HG03378 (cell line): ENCODE data around the gene RSPRY1.

Source experiments
- ATAC-seq: cut with Tn5 transposase; IDR thresholded peaks from one replicate; pipeline ENCODE4 v1.9.1; 2021; ENCODE audit warnings: mild to moderate bottlenecking, moderate library complexity; ENCODE audit not compliant: unreplicated experiment

The RSPRY1 gene

DNA sequence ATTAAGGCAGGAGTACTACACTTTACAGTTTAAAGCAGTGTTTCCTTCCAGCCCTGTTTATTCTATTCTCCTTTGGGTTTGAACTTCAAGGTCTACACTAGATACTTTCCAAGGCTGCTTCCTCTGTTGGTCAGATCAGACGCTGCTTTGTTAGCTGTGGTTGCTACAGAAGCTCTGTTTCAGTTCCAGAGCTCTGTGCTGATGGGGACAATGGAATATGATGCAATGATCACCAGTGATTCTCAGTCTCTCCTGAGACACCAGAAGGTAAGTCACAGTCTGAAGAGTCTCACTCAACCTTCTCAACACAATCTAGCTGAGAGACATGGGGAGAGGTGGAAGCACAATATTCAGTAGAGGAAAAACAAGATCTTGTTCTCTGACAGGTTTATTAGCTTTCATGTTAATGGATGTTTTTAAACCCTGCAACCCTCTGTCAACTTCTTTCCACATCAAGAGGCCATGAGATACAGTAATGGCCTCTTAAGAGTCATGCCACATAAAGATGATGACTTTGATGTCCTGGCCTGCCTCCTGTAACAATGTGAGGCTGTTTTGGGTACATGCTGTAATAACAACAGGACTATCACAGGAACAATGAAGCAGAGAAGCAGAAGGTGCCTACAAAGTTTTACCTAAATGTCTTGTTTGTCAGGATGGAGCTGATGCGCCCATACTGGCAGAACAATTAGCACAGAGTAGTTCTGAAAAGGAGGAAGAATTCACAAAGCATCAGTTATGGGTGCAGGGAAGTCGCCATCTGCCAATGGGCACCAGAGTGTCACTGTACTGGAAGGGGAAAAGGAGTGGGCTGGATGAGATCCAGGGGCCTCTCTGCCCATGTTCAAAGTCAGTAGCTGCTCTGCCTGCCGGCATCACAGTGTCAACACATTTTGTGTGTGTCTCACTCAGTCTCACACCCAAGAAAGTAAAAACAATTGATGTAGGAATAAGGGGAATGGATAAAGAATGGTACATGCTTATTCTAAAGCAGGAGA is 33.7 kb upstream of the RSPRY1 start:
- ATAC-seq, result no peak

GRCh38 chr16:57153841-57154240 is 32.3 kb upstream of the RSPRY1 start:
- no peak for ATAC-seq

DNA sequence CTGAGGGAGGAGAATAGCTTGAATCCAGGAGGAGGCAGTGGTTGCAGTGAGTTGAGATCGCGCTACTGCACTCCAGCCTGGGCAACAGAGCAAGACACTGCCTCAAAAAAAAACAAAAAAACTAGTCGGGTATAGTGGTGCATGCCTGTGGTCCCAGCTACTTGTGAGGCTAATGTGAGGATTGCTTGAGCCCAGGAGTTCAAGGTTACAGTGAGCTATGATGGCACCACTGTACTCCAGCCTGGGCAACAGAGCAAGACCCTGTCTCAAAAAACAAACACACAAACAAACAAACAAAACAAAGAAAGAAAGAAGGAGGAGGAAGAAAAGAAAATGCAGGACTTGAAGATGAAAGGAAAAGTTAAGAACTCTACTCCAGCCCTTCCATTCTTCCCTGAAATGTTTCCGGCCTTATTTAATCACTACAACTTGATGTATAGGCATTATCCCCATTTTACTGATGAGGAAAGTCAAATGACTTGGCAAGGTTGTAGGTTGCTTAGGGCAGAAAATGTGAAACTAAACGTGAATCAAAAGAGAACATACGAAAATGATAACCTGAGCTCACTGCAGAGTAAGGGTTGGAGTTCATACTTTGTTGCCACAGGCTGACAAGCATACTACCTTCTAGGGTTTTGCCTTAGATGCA is 30.3 kb upstream of the RSPRY1 start:
- no peak for ATAC-seq

GRCh38 chr16:57156351-57156703 is 29.8 kb upstream of the RSPRY1 start:
- ATAC-seq, result no peak

GRCh38 chr16:57157533-57157932 is 28.6 kb upstream of the RSPRY1 start:
- no peak for ATAC-seq

- ATAC-seq, result no peak
These were observed 26.7 kb upstream of the RSPRY1 start for GRCh38 chr16:57159447-57159846.

- no peak for ATAC-seq
These were observed 22.3 kb upstream of the RSPRY1 start for GRCh38 chr16:57163842-57164241.

- no peak for ATAC-seq
These were observed 20.6 kb upstream of the RSPRY1 start for GRCh38 chr16:57165483-57165882.

DNA sequence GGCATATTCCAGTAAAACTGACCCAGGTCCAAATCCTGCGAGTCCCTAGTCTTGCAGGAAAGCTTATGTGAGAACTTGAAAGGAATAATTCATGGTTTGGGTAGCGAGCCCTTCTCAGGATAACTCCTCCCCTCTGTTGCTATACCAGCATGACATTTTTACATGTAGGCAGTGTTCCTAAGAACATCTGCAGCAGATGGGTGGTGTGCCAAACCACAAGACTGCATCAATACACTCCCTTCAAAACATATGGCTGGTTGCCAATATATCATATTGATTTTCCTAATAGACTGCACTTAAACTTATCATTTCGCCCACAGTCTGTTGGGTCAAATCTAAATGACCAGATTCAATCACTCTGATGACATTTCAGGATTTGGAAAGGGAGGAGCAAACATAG is 20.2 kb upstream of the RSPRY1 start:
- no peak for ATAC-seq

DNA sequence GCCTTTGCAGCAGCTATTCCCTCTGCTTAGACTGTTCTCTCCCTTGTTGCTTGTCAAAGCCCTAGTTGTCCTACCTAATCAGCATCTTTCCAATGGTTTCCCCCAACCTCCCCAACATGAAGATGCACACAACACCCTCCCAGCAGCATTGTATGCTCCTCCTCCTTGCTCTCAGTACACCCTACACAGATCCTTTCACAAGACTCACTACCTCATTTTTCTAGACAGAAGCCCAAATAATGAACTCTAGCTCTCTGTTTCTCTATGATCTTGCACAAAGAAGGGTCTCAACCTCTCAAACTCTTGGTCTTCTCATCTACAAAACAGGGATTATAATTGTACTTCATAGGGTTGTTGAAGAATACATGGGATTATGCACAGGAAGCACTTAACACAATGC is 19.7 kb upstream of the RSPRY1 start:
- ATAC-seq, result no peak

GRCh38 chr16:57166951-57167350 is 19.2 kb upstream of the RSPRY1 start:
- no peak for ATAC-seq

DNA sequence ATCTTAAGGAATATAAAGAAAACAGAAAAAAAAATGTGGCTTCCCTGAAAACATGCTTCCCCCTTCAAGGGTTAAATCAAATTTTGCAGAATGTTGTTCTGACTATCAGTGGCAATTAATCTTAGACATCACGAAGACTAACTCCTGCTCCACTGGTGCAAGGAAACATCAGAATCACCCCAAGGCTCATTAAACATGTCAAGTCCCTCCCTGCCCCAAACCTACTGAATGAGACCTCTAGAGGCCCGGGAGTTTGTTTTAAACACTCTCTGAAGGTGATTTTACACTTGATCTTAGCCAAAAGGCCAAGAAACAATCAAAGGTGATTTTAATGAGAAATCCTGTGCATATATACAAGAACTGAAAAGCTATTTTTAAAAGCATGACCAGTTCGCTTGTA is 18.6 kb upstream of the RSPRY1 start:
- ATAC-seq, result no peak

- ATAC-seq, result no peak
These were observed 18.2 kb upstream of the RSPRY1 start for GRCh38 chr16:57167953-57168352.

GRCh38 chr16:57169327-57169726 is 16.8 kb upstream of the RSPRY1 start:
- ATAC-seq, result no peak

DNA sequence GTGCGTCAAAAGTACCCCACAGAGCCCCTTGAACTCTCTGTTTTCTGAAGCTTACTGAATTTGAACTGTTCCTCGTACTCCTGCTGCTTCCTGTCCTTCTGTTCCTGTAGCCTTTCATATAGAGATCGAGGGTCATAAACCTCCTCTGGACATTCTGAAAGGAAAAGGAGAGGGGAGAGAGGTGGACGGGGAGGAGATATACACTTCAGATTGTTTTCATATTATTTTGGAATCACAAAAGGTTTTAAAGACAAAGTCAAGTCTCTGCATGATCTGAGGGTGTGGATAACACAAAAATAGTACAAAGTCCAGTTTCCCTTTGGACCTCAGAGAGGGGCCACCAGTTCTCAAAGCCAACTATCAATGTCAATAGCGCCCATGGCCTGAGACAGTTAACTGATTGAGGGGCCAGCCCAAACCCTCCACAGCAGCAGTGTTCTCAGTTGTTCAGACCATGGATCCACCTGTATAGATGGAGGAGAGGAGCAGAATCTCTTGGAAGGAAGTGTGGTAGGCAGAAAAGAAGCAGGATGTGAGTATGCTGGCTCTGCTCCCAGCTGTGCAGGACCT is 13.3 kb upstream of the RSPRY1 start:
- no peak for ATAC-seq

DNA sequence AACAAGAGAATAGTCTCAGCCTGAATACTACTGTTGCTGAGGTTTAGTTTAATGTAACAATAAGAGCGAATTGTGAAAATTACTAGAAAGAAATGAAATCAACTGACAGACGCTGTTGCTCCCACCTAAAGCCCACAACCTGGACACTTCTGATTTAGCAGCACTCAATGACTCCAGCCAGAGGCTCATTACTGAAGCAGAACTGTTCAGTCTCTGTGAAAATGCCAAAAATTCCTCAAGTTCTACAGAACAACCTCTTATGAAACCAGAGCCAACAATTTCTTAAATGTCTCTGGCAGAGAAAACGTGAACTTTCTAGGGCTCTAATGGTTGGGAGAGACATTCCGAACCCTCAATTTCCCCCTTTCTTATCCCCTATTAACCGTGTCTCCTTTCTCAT is 10.2 kb upstream of the RSPRY1 start:
- ATAC-seq, result no peak

DNA sequence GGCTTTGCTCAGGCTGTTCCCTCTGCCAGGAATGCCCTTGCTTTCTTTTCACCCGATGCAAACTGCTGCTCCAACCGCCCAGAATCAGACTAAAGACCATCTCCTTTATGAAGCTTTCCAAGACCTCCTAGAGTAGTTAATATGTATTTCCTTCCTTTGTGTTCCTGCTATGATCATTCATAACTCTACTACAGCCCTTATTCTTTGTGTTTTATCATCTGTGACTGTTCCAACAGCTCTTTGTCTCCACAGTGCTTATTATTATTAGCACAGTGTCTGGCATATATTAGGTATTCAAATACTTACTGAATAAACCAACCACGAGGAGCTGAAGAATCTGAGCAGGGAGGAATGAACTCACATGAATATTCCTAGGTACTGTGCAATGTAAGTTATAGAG is 7.9 kb upstream of the RSPRY1 start:
- ATAC-seq, result no peak

DNA sequence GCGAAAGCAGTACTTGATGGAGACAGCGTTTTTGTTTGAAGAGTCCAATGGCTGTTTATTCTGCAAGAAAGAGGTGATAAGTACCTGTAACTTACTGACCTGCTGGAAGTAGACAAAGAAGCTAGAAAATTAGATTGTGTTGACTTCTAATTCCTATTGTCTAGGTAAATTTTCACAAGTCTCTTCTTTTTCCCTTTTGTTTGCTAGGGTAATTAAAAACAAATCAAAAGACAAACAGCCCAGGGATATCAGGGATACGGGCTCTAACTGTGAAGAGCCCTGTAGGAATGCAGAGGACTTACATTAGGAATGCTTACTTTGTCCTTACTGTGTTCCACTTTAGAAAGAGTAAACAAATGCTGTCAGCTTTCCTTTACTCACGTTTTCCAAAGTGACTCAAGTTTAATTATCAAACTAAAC is 7.3 kb upstream of the RSPRY1 start:
- ATAC-seq, result no peak

GRCh38 chr16:57179215-57179828 is 6.8 kb upstream of the RSPRY1 start:
- ATAC-seq, result no peak

DNA sequence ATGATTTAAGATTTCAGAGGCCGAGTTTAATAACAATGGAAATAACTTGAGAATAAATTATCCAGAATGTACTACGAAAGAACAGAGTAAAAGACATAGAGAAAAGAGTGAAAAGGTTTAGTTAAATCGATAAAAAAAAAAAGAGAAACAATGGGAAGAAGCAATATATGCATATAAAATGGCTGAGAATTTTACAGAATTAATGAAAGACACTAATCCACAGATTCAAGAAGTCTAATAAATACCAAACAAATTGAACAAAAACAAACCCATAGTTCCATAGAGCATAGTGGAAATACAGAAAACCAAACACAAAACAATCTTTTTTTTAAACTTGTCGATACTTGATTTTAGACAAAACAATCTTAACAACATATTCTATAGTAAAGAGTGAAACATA is 2.0 kb upstream of the RSPRY1 start:
- no peak for ATAC-seq

- no peak for ATAC-seq
These were observed 1.2 kb upstream of the RSPRY1 start for GRCh38 chr16:57184887-57185445.
